SK-N-SH treated with all-trans-retinoic acid at 6 μM for 48 hours (cell line): ENCODE measurements around the gene TLE2.

ENCODE experiments used
- CSRNP3 ChIP-seq: fragments of 250-450 bp; sonication (Bioruptor Pico); IDR thresholded peaks from 2 replicates; pipeline ENCODE4 v1.5.1; 2021; ENCODE audit warnings: mild to moderate bottlenecking, moderate library complexity
- PATZ1 ChIP-seq: fragments of 250-450 bp; sonication (Bioruptor Pico); IDR thresholded peaks from 2 replicates; pipeline ENCODE4 v1.8.0; 2020; ENCODE audit warnings: mild to moderate bottlenecking, moderate library complexity, borderline replicate concordance
- PPARA ChIP-seq: fragments of 250-450 bp; sonication (Bioruptor Pico); IDR thresholded peaks from 2 replicates; pipeline ENCODE4 v1.5.0; 2020; ENCODE audit warnings: mild to moderate bottlenecking, borderline replicate concordance
- RARB ChIP-seq: fragments of 250-450 bp; sonication (Bioruptor Pico); IDR thresholded peaks from 2 replicates; pipeline ENCODE4 v1.8.0; 2021; ENCODE audit warnings: mild to moderate bottlenecking, moderate library complexity
- SNAI2 ChIP-seq: fragments of 250-450 bp; sonication (Bioruptor Pico); IDR thresholded peaks from 2 replicates; pipeline ENCODE4 v1.5.0; 2020; ENCODE audit warnings: mild to moderate bottlenecking, moderate library complexity
- TCF4 ChIP-seq: fragments of 250-450 bp; sonication (Bioruptor Pico); IDR thresholded peaks from 2 replicates; pipeline ENCODE4 v1.8.0; 2021; ENCODE audit warnings: mild to moderate bottlenecking, moderate library complexity, borderline replicate concordance
- TOX ChIP-seq: fragments of 250-450 bp; sonication (Bioruptor Pico); IDR thresholded peaks from 2 replicates; pipeline ENCODE4 v1.8.0; 2021; ENCODE audit warnings: mild to moderate bottlenecking, moderate library complexity, borderline replicate concordance
- ZC3H10 ChIP-seq: fragments of 250-450 bp; sonication (Bioruptor Pico); IDR thresholded peaks from 2 replicates; pipeline ENCODE4 v1.5.1; 2021; ENCODE audit warnings: mild to moderate bottlenecking, moderate library complexity
- ZFP30 ChIP-seq: fragments of 450-650 bp; formaldehyde crosslinking; IDR thresholded peaks from 2 replicates; pipeline ENCODE4 v1.5.0; 2022; ENCODE audit warnings: mild to moderate bottlenecking, moderate library complexity

GRCh38 chr19:3015126-3016057 is 13.7 kb downstream of the TLE2 start:
- TF ChIP-seq TOX: no peak
- no peak for TF ChIP-seq ZC3H10 (CRISPR knock-in tag)
- no peak for TF ChIP-seq CSRNP3 (CRISPR knock-in tag)
- no peak for TF ChIP-seq PPARA (CRISPR knock-in tag)
- no peak for TF ChIP-seq ZFP30 (CRISPR knock-in tag)
- TF ChIP-seq RARB (CRISPR knock-in tag): no peak
- TF ChIP-seq SNAI2 (CRISPR knock-in tag): no peak
- TF ChIP-seq PATZ1: no peak
- TF ChIP-seq TCF4 (CRISPR knock-in tag): no peak
